Kidney (tissue), 14 donors: ENCODE data around the gene HOXD12. TPM values are rescaled to one million over a fixed set of nuclear protein-coding genes. Genes with fewer than 3 reads are reported as not detected.

Experiments used
- DNase-seq, 5 donors: peaks; one replicate each; pipeline ENCODE4 v3.0.0-alpha.2; 2013 to 2020
- FAIRE-seq: peaks from 2 replicates; lab custom pipeline; 2012; peaks lifted over from hg19 to GRCh38; lab: Jason Lieb, UNC
- H3K27ac ChIP-seq, 2 donors: one replicate each; pipeline ENCODE4 v1.7.0; 2013; ENCODE audit warnings: low read depth in 2 of 2, low read length in 2 of 2, inconsistent platforms in 1 of 2
- H3K27me3 ChIP-seq: one replicate; pipeline ENCODE4 v1.7.1; 2013; ENCODE audit warnings: low read length, inconsistent platforms; ENCODE audit not compliant: control insufficient read depth, insufficient read depth
- H3K36me3 ChIP-seq, 3 donors: one replicate each; pipeline versions ENCODE4 v1.7.0 to v1.7.1; 2013; ENCODE audit warnings: low read length in 3 of 3, control low read depth in 1 of 3, inconsistent platforms in 1 of 3; ENCODE audit not compliant: insufficient read depth in 3 of 3, control insufficient read depth in 2 of 3
- H3K4me1 ChIP-seq, 3 donors: one replicate each; pipeline versions ENCODE4 v1.7.0 to v1.7.1; 2013; ENCODE audit warnings: low read length in 3 of 3, inconsistent platforms in 1 of 3, low read depth in 1 of 3; ENCODE audit not compliant: control insufficient read depth in 2 of 3, insufficient read depth in 2 of 3
- H3K4me3 ChIP-seq, 3 donors: one replicate each; pipeline versions ENCODE4 v1.7.0 to v1.8.1; 2013; ENCODE audit warnings: low read length in 3 of 3, control low read depth in 1 of 3, inconsistent platforms in 1 of 3
- H3K9ac ChIP-seq, 3 donors: one replicate each; pipeline versions ENCODE4 v1.7.0 to v1.7.1; 2013; ENCODE audit warnings: low read length in 3 of 3, control low read depth in 1 of 3, inconsistent platforms in 1 of 3
- H3K9me3 ChIP-seq, 3 donors: one replicate each; pipeline versions ENCODE4 v1.7.0 to v1.7.1; 2013; ENCODE audit warnings: low read length in 3 of 3, control low read depth in 1 of 3, inconsistent platforms in 1 of 3; ENCODE audit not compliant: control insufficient read depth in 2 of 3, insufficient read depth in 1 of 3
- intact Hi-C: fragments of 100-400 bp; cut with DNase I; formaldehyde crosslinking; loops from one replicate; pipeline ENCODE4 v1.11.1; 2022
- polyA plus RNA-seq: library from polyadenylated mRNA; stranded (reverse); fragments of 350-450 nt; fragmentation: Illumina TruSeq; extraction: RNeasy Lipid Tissue Mini Kit (QIAGEN cat#74804); gene quantifications from one replicate; pipeline ENCODE4 v1.2.3, GENCODE V29; 2014; ENCODE audit warnings: low read depth, low replicate concordance; ENCODE audit not compliant: insufficient read depth
- total RNA-seq: library from RNA; stranded (reverse); fragmentation: NEBNext Ultra II Directional; extraction: Animal tissue kit (Norgen Biotek cat#: 25700); gene quantifications from one replicate; pipeline ENCODE4 v1.2.1, GENCODE V29; 2021
- TF ChIP-seq, protein P1 (sequence below): IDR thresholded peaks from 3 replicates; pipeline ENCODE4 v1.5.1; 2012; ENCODE audit warnings: mild to moderate bottlenecking, moderate library complexity, borderline replicate concordance; ENCODE audit not compliant: insufficient read depth; ENCODE audit errors: extremely low read depth
- donor health status: control.
- donor health status: control.
- donor health status: control.
- donor health status: control.
- donor health status: control.
- donor health status: DM: yes; HTN: yes; CAD: no.
- donor health status: Normal renal cell carcinoma (clear cell type).

HOXD12 gene
- total and polyA plus RNA-seq, 2 donors from 2014 or later: not detected

- FAIRE-seq (no peak), DNase-seq (peak; percentile 91 to 96 (median 95))
- no peaks in the 10 kb centered on the region for H3K36me3 ChIP-seq
- H3K27me3 ChIP-seq: no peaks in the 10 kb centered on the region
- no peaks in the 10 kb centered on the region for H3K9me3 ChIP-seq
- H3K4me1 ChIP-seq: peaks cover 5 to 12% (median 10%) of the 10 kb centered on the region in 3 donors
- peak within 1 kb of the TSS; percentile 21 to 84 (median 81) for H3K9ac ChIP-seq
- intact Hi-C loops: loop anchor here (10.0 kb wide), 2 partner anchors 516 to 1026 kb away; no protein-coding TSS in a partner anchor
- TF ChIP-seq, protein P1, sequence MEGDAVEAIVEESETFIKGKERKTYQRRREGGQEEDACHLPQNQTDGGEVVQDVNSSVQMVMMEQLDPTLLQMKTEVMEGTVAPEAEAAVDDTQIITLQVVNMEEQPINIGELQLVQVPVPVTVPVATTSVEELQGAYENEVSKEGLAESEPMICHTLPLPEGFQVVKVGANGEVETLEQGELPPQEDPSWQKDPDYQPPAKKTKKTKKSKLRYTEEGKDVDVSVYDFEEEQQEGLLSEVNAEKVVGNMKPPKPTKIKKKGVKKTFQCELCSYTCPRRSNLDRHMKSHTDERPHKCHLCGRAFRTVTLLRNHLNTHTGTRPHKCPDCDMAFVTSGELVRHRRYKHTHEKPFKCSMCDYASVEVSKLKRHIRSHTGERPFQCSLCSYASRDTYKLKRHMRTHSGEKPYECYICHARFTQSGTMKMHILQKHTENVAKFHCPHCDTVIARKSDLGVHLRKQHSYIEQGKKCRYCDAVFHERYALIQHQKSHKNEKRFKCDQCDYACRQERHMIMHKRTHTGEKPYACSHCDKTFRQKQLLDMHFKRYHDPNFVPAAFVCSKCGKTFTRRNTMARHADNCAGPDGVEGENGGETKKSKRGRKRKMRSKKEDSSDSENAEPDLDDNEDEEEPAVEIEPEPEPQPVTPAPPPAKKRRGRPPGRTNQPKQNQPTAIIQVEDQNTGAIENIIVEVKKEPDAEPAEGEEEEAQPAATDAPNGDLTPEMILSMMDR: no peak
- peak within 1 kb of the TSS; percentile 76 to 85 (median 77) for H3K4me3 ChIP-seq
- peak within 1 kb of the TSS; percentile 89 to 94 for H3K27ac ChIP-seq
These were observed 29.6 kb downstream of the HOXD12 start, which contains the start of gene HOXD8 for GRCh38 chr2:176128982-176129796. Gene HOXD8, plus strand, starts transcription at chr2:176129705. Its CDS starts 662 bp downstream, at chr2:176130367.

DNA sequence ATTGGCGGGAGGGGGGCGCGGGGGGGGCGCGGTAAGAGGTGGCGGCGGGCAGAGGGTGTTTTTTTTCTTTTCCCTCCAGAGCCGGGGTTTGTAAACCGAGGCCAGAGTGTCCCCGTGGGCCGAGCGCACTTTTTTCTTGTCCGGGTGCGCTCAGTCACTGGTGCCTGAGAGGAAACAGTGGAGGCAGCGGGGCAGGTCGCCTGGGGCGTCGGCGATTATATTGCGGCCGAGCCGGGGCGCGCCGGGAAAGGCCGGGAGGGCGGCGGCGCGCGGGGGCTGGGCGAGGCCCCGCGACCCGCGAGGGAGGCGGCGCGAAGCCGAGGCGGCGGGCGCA is 30.2 kb downstream of the HOXD12 start:
- Histone ChIP-seq H3K27ac (peak overlapping the region; percentile 89 to 94), H3K27me3 (no peaks in the 10 kb centered on the region), H3K36me3 (no peaks in the 10 kb centered on the region), H3K9me3 (no peaks in the 10 kb centered on the region), H3K4me3 (peak overlapping the region in 1 of 3 donors; percentile 85), H3K9ac (peak overlapping the region in 1 of 3 donors; percentile 81), H3K4me1 (peaks cover 5 to 12% (median 10%) of the 10 kb centered on the region in 3 donors)
- no peak for FAIRE-seq
- TF ChIP-seq, protein P1: no peak
- DNase-seq: peak in 1 of 5 donors; percentile 91
- intact Hi-C loops: loop anchor here (10.0 kb wide), 2 partner anchors 515 to 1025 kb away; no protein-coding TSS in a partner anchor

DNA sequence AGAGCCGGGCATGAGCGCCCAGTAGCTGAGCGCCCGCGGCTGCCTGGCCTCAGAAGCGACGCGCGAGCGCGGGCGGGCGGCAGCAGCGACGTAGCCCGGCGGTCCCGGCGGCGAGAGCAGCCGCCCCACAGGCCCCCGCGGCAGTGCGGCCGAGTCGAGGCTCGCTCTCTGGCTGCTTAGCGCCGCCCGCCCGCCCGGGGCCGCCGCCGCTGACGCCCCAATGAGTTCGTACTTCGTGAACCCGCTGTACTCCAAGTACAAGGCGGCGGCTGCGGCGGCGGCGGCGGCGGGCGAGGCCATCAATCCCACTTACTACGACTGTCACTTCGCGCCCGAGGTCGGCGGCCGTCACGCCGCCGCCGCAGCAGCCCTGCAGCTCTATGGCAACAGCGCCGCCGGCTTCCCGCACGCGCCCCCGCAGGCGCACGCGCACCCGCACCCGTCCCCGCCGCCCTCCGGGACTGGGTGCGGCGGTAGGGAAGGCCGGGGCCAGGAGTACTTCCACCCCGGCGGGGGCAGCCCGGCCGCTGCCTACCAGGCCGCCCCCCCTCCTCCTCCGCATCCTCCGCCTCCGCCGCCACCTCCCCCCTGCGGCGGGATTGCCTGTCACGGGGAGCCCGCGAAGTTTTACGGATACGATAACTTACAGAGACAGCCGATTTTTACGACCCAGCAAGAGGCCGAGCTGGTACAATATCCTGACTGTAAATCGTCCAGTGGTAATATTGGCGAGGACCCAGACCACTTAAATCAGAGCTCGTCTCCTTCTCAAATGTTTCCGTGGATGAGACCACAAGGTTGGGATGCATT is 30.8 kb downstream of the HOXD12 start:
- intact Hi-C loops: no loop called here

More for the DNA sequence above, 30.8 kb downstream of the HOXD12 start:
- Histone ChIP-seq H3K27me3 (no peaks in the 10 kb centered on the region), H3K36me3 (no peaks in the 10 kb centered on the region), H3K4me1 (peaks cover 5 to 15% (median 13%) of the 10 kb centered on the region in 3 donors), H3K9ac (peak overlapping the region; percentile 81 to 96 (median 90)), H3K9me3 (no peaks in the 10 kb centered on the region), H3K27ac (peak overlapping the region; percentile 89 to 94), H3K4me3 (peak overlapping the region; percentile 67 to 85 (median 81))
- no peak for FAIRE-seq
- TF ChIP-seq, protein P1: no peak
- DNase-seq: peak; percentile 91 to 97 (median 96)
